ENCODE data around the gene CHMP6.

The CHMP6 gene

DNA sequence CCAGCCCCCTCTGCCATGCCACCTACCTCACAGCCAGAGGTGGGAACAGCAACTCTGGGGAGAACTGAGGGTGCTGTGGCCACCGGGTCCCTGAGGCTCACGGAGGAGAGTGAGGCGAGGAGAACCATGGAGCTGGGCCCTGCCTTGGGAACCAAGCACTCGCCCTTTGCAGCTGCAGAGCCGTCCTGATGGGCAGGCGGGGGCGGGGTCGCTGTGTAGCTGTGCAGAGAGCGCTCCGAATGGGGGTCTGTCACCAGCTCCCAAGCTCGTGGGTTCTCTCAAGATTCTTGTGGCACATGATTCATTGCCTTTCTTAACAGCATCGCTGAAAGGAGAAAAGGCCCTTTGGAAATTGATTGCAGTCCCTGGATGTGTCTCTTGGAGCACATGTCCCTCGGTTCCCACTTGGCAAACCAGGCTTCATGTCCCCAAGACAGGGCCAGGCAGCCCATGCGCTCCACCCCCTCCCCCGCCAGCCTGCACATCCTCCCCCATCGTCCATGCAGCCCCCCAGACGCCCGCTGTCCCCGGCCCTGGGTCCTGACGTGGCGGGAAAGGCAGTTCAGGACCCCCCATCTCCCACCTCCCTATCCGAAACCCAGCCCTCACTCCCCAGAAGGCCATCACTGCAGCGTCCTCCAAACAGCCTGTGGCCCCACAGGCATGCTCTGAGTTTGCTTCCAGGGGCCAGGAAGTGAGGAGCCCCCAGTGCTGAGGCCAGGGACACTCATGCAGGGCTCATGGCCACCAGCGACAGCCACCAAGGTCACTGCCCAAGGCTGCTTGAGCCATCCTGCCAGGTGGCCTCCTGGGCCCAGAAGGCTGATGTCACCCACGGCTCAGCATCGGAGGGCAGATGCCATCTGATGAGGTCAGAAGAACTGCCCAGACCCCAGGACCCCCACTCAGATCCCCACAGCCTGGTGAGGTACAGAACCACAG is 20.6 kb upstream of the CHMP6 start:
- no peak for DNase-seq (ENCODE audit: low read depth)

DNA sequence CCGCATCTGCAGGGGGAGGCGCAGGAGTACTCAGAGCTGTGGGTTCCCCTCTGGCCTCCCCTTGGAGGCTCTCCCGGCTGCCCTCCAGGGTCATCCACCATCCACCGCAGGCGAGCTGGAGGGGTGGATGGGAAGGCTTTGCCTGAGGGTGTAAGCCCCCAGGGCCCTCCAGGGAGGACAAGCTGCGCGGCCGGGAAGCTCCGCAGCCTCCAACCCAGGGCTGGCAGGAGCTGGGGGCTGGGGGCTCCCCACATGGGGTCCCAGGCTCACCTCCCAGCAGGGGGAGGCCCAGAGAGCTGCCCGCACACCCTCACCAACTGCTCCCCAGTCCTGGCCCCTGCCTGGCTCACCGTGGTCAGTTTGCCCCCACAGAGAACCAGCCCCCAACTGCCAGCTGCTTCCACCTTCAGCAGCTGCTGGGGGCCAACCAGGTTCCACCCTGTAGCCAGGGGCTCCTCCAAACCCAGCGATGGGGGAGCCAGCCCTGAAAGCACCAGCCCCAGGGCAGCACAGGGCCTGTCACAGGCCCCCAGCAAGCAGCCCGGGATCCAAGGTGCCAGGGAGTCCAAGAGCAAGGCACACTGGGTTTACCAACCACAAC is 19.8 kb upstream of the CHMP6 start:
- no peak for DNase-seq (ENCODE audit: low read depth)

DNA sequence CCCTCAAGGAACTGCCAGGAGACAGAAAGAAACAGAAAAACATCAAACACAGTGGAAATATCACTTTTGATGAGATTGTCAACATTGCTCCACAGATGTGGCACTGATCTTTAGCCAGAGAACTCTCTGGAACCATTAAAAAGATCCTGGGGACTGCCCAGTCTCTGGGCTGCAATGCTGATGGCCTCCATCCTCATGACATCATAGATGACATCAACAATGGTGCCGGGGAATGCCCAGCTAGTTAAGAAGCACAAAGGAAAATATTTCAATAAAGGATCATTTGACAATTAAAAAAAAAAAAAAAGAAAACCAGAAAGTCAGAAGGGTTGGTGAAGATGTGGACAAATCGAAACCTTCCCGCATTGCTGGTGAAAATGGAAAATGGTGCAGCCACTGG is 14.9 kb upstream of the CHMP6 start:
- DNase-seq (ENCODE audit: low read depth): no peak

DNA sequence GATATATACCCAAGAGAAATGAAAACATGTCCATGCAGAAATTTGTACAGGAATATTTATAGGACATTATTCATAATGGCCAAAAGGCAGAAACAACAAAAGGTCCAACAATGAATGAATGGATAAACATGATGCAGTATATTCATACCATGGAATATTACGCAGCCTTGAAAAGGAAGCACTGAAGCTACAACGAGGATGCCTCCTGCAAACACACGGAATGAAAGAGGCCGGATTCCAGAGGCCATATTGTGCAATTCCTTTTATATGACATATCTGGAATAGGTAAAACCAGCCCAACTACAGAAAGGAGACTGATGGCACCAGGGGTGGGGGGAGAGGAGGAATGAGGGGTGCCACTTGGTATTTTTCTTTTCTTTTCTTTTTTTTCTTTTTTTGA is 14.5 kb upstream of the CHMP6 start:
- no peak for DNase-seq (ENCODE audit: low read depth)

DNA sequence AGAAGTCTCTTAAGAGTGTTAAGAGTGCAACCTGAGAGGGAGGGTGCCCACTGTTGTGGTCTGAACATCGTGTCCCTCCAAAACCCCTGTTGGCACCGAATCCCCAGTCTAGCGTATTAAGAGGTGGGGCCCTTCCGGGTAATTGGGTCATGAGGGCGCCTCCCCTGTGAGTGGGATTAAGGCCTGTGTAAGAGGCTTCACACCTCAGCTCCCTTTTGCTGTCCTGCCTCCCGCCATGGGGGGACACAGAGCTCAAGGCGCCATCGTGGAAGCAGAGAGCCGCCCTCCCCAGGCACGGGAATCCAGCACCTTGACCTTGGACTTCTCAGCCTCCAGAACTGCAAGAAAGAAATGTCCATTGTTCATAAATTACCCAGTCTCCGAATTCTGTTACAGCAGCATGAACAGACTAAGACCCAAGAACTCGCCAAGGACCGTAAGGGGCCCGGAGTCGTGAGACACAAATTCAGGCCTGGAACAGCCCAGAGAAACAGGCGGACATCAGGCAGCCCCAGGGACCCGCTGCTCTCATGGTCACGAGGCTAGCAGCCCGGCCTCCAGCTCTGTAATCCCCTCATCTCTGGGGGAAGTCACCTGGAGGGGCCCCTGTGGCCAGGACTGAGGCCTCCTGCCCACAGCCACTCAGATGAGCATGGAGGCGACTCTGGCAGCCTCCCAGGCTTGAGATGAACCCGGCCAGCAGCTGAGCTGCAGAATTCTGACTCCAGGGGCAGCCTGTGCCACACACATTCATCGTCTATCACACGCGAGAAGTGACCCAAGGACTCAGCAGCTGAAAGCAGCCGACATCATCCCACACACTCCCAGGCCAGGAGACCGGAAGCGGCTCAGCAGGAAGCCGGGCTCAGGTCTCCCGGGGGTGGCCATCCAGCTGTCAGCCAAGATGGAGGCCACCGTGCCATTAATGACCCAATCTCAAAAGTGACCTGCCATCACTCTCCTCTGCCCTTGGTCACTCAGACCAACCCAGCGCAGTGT is 12.8 kb upstream of the CHMP6 start:
- no peak for DNase-seq (ENCODE audit: low read depth)

DNA sequence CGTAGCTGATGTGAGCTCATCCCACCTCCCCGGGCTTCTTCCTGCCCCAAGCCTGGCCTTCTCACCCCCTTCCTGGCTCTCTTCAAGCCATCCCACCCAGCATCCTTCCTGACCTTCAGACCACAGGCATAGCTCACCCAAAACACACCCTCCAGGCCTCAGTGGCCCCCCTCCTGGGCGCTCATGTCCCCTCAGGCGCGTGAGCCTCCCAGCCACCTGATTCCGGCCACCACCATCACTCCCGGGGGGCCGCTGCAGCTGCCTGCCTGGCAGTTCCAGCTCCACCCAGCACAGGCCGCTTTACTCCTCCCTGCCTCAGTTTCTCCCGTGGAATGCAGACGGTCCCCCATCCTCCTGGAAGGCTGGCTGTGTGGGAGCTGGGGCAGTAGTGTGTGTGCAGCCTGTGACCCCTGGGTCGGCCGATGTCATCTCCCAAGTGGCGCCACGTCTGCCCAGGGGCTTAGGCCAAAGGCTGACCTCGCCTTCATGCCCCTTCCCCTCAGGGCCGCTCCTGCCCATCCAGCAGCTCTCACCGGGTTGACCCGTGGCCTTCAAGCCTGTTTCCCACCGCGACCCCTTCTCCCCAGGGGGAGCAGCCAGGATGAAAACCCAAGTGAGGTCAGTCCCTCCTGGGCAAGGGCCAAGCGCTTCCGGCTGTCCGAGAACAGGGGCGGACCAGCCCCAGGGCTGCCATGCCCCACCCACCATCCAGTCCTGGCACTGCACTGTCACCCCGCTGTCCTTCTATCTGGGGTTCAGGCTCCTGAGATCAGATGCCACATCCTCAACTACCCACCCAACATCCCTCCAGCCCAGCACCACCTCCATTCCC is 11.9 kb upstream of the CHMP6 start:
- no peak for DNase-seq (ENCODE audit: low read depth)

DNA sequence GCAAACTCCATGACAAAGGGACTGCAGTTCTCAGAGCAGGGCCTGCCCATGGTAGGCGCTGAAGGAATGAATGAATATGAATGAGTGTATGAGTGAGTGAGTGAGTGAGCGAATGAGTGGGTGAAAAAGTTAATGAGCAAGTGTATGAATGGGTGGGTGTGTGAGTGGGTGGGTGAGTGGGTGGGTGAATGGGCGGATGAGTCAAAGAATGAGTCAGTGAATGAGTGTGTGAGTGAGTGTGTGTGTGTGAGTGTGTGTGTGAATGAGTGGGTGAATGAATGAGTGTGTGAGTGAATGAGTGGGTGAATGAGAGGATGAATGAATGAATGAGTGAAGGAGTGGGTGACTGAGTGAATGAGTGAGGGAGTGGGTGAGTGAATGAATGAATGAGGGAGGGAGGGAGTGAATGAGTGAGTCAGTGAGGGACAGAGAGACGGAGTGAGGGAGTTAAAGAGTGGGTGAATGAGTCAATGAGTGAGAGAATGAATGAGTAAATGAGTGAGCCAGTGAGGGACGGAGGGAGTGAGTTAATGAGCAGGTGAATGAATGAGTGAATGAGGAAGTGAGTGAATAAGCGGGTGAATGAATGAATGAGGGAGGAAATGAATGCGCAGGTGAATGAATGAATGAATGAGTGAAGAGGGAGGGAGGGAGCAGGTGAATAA is 11.1 kb upstream of the CHMP6 start:
- DNase-seq (ENCODE audit: low read depth): no peak

DNA sequence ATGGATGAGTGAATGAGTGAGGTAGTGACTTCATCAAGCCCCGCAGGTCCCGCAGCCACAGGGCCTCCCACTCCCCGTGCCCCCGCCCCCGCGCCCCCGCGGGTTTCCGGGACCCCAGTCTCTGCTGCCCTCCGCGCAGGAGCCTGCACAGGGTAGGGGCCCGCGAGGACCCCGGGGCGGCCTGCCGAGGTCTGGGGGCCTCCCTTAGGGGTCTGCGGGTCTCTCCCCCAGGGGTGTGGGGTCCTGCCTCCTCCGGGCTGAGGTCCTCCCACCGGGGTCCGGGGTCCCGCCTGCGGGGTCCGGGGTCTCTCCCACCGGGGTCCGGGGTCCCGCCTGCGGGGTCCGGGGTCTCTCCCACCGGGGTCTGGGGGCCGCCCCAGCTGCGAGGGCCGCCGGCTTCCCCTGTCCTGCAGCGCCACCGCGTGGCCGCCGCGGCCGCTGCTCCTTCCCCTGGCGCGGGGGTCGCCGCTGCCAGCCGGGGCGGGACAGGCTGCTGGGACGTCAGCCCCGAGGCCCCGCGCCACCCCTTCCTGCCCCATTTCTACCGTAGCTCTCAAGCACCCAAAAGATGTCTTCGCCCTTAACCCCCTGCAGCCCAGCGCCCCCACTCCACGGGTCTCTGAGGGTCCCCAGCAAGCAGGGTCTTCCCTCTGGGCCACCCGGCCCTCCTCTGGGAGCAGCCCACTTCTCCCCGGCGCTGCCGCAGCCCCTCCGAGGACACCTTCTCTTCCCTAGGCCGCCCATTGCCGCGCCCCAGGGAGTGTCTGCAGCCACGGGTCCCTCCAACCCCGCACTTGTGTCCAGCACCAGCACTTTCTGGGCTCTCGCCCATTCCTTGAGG is 10.4 kb upstream of the CHMP6 start:
- DNase-seq (ENCODE audit: low read depth): no peak

DNA sequence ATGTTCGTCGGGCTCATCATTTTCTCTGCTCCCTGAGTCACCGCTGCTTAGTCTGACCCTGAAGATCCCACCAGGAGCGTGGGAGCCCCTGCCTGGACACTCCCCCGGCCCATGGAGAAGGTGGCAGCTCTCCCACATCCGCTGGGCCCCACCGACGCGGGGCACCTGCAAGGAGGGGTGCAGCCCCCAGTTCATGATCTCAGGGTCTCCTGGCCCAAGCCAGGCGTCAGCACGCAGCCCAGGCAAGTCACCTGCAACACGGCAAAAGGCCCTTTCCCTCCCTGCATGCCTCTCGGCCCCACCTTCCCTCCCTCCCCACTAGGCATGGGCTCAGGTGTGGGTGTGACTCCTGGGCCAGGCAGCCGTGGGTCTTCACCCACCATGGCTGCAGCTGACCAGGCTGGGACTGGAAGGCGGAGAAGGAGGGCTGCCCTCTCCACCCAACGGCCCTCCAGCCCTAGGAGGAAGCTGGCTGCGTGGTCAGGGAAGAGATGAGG is 9.7 kb upstream of the CHMP6 start:
- DNase-seq (ENCODE audit: low read depth): no peak

DNA sequence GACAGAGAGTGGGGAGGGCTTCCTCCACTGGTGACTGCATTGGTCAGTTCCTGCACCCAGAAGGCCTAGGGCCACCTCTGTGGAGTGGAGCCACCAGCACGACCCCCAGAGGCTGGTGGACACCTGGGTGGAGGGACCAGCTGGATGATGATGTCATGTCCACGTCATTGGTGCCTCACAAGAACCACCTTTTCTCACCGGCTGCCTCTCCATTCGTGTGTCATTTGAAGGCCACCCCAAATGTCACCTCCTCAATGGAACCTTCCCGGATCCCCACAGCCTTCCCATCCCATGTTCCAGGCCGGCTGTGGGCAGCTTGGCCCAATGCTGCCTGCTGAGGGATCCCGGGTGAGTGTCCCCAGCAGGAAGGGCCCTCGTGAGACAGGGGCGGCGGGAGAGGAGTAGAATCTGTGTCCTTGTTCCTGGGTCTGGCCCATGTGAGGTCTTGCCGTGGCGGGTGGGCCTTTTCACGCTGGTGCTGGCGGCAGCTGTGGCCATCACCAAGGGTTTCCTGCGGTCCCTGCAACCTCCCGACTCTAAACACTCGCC is 9.1 kb upstream of the CHMP6 start:
- DNase-seq (ENCODE audit: low read depth): no peak

DNA sequence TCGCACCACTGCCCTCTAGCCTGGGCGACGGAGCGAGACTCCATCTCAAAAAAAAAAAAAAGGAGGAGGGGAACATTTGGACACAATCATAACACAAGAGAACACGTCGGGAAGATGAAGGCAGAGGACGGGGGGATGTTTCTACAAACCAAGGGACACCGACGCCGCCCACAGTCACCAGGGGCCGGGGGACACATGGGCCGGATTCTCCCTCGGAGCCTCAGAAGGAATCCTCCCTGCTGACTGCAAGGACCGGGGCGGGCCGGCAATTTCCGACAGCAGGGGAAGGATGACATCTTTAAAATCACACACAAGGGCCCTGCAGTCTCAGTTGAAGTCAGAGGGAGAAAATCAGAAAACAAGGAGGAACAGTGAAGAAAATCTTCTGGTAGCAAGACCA is 8.1 kb upstream of the CHMP6 start:
- no peak for DNase-seq (ENCODE audit: low read depth)

DNA sequence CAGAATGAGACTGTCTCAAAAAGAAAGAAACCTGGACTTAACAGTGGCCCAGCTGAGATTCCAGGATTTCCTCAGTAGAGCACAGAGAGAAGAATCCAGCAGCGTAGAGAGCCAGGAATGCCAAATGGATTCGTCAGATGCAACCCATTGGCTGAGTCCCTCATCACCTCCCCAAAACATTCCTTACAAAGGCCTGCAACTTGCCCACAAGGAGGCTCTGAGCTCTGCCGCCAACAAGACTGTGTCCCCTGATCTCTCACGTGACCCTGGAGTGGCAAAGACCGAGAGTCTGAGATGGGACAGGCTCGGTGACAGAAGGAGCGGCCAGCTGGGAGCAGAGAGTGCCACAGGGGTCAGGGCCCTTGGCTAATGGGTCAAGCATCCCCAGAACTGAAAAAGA is 6.9 kb upstream of the CHMP6 start:
- DNase-seq (ENCODE audit: low read depth): no peak

DNA sequence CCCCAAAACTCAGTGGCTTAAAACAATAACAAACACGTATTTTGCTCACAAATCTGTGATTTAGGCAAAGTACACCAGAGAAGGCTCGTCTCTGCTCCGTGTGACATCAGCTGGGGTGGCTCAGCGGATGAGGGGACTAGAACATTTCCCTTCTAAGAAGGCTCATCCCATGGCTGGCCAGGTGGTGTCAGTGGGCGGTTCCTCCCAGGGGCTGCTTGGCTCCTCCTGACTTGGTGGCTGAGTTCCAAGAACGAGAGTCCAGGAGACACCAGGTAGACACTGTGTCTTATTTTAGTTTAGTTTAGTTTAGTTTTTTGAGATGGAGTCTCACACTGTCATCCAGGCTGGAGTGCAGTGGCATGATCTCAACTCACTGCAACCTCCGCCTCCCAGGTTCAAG is 5.6 kb upstream of the CHMP6 start:
- no peak for DNase-seq (ENCODE audit: low read depth)

DNA sequence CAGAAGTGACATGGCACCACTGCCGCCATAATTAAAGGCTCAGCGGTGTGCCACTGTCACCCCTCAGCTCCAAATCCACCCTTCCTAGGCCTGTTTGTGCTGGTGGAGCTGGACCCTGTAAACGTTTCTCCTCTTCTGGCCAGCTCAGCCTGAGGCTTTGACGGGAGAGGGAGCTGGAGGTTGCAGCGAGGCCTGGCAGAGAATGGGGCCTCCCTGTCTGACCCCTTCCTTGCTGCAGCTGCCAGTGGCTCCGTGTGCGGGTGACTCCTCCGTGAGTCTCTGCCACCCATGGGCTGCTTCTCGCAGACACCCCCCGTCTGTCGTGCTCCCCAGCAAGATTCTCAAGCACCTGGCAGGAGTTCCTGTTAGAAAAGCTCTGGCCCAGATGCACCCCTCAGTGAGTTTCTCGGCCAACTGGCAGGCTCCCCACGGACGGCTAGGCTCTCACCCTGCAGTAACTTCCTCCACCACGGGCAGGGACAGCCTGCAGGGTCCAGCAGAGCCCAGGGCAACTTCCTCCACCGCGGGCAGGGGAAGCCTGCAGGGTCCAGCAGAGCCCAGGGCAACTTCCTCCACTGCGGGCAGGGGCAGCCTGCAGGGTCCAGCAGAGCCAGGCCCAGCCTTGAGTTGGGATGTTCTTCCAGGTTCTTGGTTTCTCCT is 4.7 kb upstream of the CHMP6 start:
- no peak for DNase-seq (ENCODE audit: low read depth)

DNA sequence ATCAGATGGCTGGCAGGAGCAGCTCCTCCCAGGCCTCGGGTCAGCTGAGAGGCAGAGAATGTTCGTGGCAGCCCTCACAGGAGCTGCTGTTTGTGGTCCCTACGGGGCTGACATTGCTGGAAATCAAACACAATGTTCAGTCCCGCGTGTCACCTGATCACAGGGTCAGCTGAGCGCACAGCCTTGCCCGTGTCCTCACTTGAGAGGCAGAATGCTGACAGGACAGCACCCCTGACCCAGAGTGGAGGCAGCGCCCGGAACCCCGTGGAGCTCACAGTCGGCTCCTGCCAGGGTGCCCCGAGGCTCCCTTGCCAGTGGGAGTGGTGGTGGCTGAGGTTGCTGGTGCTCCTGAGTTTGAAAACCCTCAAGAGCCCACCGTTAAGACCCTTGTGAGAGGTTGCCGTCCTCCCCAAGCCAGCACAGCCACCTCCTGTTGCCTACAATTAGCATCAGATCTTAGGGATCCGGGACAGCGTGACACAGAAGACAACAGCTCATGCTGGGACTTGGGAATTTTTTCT is 3.6 kb upstream of the CHMP6 start:
- no peak for DNase-seq (ENCODE audit: low read depth)

DNA sequence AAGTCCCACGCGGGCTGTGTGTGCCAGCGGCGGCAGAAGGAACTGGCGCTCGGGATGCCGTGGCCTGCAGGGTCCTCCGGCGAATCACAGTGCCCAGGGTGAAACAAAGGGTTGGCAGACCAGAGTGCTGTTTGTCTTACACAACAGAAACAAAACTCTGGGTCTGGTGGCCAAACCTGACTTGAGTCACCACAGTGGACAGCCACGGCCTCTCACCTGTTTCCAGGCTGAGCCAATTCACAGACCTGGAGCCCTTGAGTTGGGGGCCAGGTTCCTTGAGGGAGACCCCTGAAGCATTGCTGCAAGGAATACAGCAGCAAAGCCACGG is 2.1 kb upstream of the CHMP6 start:
- no peak for DNase-seq (ENCODE audit: low read depth)

DNA sequence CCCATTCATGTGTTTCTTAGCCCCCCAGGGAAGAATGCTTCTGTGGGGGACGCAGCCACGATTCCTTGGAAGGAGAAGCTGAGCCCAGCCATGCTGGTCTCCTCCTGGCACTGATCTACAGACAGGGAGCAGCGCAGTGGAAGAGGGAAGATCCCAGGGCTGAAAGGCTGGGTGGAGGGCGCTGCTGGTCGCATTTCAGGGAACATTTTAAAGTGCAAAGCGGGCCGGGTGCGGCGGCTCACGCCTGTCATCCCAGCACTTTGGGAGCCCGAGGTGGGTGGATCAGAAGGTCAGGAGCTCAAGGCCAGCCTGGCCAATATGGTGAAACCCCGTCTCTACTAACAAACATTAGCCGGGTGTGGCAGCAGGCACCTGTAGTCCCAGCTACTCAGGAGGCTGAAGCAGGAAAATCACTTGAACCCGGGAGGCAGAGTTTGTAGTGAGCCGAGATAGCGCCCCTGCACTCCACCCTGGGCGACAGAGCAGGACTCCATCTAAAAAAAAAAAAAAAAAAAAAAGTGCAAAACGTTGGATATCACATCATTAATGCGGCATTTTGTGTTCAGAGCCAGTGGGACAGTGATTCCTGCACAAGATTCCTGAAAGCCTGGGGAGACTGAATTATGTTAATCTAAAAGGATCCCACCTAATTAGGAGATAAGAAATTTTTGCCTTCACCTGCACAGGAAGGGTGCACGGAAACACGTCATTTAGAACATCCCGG is 558 bp upstream of the CHMP6 start:
- no peak for DNase-seq (ENCODE audit: low read depth)
